Activated CD4-positive, alpha-beta T cell treated with anti-CD3 and anti-CD28 coated beads for 1 hour (primary cell): ENCODE measurements around the gene PTOV1.
"Not testable (repeated sequence)": the region's sequence is repeated elsewhere in the genome, so short reads cannot be mapped to it uniquely, and the experiment has no call there.

Source experiments
- DNase-seq: peaks from one replicate; pipeline ENCODE4 v3.0.0-alpha.2; 2020

PTOV1 gene

GRCh38 chr19:49818649-49819370 lies 32.1 kb upstream of the PTOV1 start:
- no peak for DNase-seq

GRCh38 chr19:49819452-49820115 lies 31.4 kb upstream of the PTOV1 start:
- not testable (repeated sequence) for DNase-seq

GRCh38 chr19:49820125-49820524 lies 30.8 kb upstream of the PTOV1 start:
- DNase-seq = no peak

- DNase-seq = no peak
These were observed 27.5 kb upstream of the PTOV1 start for GRCh38 chr19:49823472-49823871.

- DNase-seq = no peak
These were observed 26.3 kb upstream of the PTOV1 start for GRCh38 chr19:49824662-49825061.

GRCh38 chr19:49827034-49827433 lies 23.9 kb upstream of the PTOV1 start:
- no peak for DNase-seq

GRCh38 chr19:49829200-49829599 lies 21.8 kb upstream of the PTOV1 start:
- no peak for DNase-seq

- no peak for DNase-seq
These were observed 21.2 kb upstream of the PTOV1 start for GRCh38 chr19:49829721-49830120.

- no peak for DNase-seq
These were observed 20.2 kb upstream of the PTOV1 start for GRCh38 chr19:49830766-49831165.

GRCh38 chr19:49831592-49831991 lies 19.4 kb upstream of the PTOV1 start:
- DNase-seq = no peak

- DNase-seq = no peak
These were observed 18.4 kb upstream of the PTOV1 start for GRCh38 chr19:49832556-49832955.

- DNase-seq = no peak
These were observed 17.4 kb upstream of the PTOV1 start for GRCh38 chr19:49833599-49833998.

GRCh38 chr19:49835562-49835961 lies 15.4 kb upstream of the PTOV1 start:
- DNase-seq = no peak

GRCh38 chr19:49836176-49837008 lies 14.6 kb upstream of the PTOV1 start:
- no peak for DNase-seq

- no peak for DNase-seq
These were observed 14.0 kb upstream of the PTOV1 start for GRCh38 chr19:49837009-49837310.

GRCh38 chr19:49837425-49837824 lies 13.5 kb upstream of the PTOV1 start:
- DNase-seq = no peak

GRCh38 chr19:49838885-49839588 lies 11.9 kb upstream of the PTOV1 start:
- no peak for DNase-seq

- DNase-seq = no peak
These were observed 11.2 kb upstream of the PTOV1 start for GRCh38 chr19:49839713-49840112.

- DNase-seq = no peak
These were observed 10.6 kb upstream of the PTOV1 start for GRCh38 chr19:49840321-49840720.

GRCh38 chr19:49840736-49841249 lies 10.2 kb upstream of the PTOV1 start:
- DNase-seq = no peak

- no peak for DNase-seq
These were observed 7.7 kb upstream of the PTOV1 start for GRCh38 chr19:49843265-49843664.

- no peak for DNase-seq
These were observed 6.5 kb upstream of the PTOV1 start for GRCh38 chr19:49844138-49845095.
